HepG2 (cell line): ENCODE data around the gene NCKAP5L. TPM values are rescaled to one million over a fixed set of nuclear protein-coding genes. Genes with fewer than 3 reads are reported as not detected.

Source experiments
- AGO1 ChIP-seq: fragments of 200-400 bp; formaldehyde crosslinking; IDR thresholded peaks from 2 replicates; pipeline ENCODE4 v1.6.1; 2017; ENCODE audit warnings: mild to moderate bottlenecking, low read depth, low read length, moderate library complexity; ENCODE audit not compliant: poor library complexity, severe bottlenecking
- ARNT ChIP-seq: fragments of 450-650 bp; IDR thresholded peaks from 2 replicates; pipeline ENCODE4 v1.6.1; 2017
- BRF2 ChIP-seq: sonication (generic); formaldehyde crosslinking; IDR thresholded peaks from 2 replicates; pipeline ENCODE4 v1.8.1; 2022; ENCODE audit warnings: mild to moderate bottlenecking, missing genetic modification reagents
- KAT8 ChIP-seq: IDR thresholded peaks from 2 replicates; pipeline ENCODE4 v1.6.1; 2016; ENCODE audit warnings: missing genetic modification reagents, missing compliant biosample characterization
- PRDM15 ChIP-seq: sonication (generic); formaldehyde crosslinking; IDR thresholded peaks from 2 replicates; pipeline ENCODE4 v1.4.0; 2020; ENCODE audit warnings: missing genetic modification reagents
- RBFOX2 ChIP-seq: fragments of 200-400 bp; formaldehyde crosslinking; IDR thresholded peaks from 2 replicates; pipeline ENCODE4 v1.6.1; 2017; ENCODE audit warnings: low read depth, mild to moderate bottlenecking, low read length
- SNAPC4 ChIP-seq: sonication (generic); formaldehyde crosslinking; IDR thresholded peaks from 2 replicates; pipeline ENCODE4 v1.4.0; 2020; ENCODE audit warnings: mild to moderate bottlenecking, missing genetic modification reagents
- ZC3H4 ChIP-seq: sonication (generic); formaldehyde crosslinking; IDR thresholded peaks from 2 replicates; pipeline ENCODE4 v1.4.0; 2020; ENCODE audit warnings: missing genetic modification reagents, borderline replicate concordance
- ZNF292 ChIP-seq: sonication (generic); formaldehyde crosslinking; IDR thresholded peaks from 2 replicates; pipeline ENCODE4 v1.8.1; 2022; ENCODE audit warnings: mild to moderate bottlenecking, low read depth, missing genetic modification reagents, borderline replicate concordance
- polyA plus RNA-seq, 8 experiments: library from polyadenylated mRNA; depleted of rRNA in 3 of 8; stranded (reverse) in 7 of 8; unstranded in 1 of 8; fragments of >200 nt; fragmentation: Illumina TruSeq in 4 of 8; extraction: Trizol in 4 of 8; gene quantifications; 2 replicates each; pipeline versions ENCODE4 v1.2.1 to v1.2.3, GENCODE V29; 2011 to 2016; ENCODE audit warnings: low read depth in 4 of 8, missing spikeins in 1 of 8, mixed read lengths in 1 of 8; ENCODE audit not compliant: insufficient read depth in 1 of 8
- total RNA-seq, 5 experiments: library from RNA; depleted of rRNA; stranded (reverse); fragments of >200 nt; fragmentation: Illumina TruSeq; extraction: Trizol; gene quantifications; 2 replicates each; pipeline ENCODE4 v1.2.3, GENCODE V29; 2016; ENCODE audit warnings: low read depth in 1 of 5

Gene NCKAP5L
- total and polyA plus RNA-seq, 2 of the 13 experiments (the other 11 are each of a cell fraction or from before 2014, with no cell fraction given), result 4.1 to 9.0 TPM

DNA sequence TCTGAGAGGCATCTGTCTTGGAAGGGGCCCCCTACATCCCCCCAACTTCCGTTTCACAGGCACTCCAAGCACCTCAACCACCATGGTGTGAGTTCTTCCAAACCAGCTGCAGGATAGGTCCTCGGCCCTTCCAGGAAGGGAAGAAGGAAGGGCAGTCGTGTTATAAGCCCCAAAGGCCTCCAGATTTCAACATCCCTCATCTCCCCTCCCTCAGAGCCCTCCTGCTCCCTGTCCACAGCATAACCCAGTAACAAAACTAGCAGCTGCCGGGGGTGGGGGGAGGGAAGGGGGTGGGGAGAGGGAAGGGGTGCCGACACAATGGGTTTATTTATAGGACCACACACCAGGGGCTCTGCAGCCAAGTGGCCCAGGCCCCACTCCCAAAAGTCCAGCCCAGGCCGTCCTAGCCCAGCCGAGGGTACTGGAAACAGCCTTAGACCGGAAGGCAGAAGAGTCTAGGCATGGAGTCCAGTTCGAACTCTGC is 18.3 kb downstream of the NCKAP5L start (continued):
- TF ChIP-seq BRF2 (CRISPR knock-in tag) (no peak), ARNT (no peak), ZC3H4 (CRISPR knock-in tag) (no peak), AGO1 (no peak), ZNF292 (CRISPR knock-in tag) (no peak), PRDM15 (no peak), SNAPC4 (no peak), KAT8 (CRISPR knock-in tag) (no peak), RBFOX2 (no peak)
